Aorta (tissue), 5 donors: ENCODE data around the gene FAM219A. TPM values are rescaled to one million over a fixed set of nuclear protein-coding genes. Genes with fewer than 3 reads are reported as not detected.

Experiments used
- ATAC-seq: fragments of 200-7000 bp; cut with Tn5 transposase; one replicate; pipeline ENCODE4 v1.9.1; 2022; ENCODE audit warnings: moderate library complexity; ENCODE audit not compliant: low FRiP score
- DNase-seq, 2 donors: peaks; one replicate each; pipeline ENCODE4 v3.0.0-alpha.2; 2020
- H3K27ac ChIP-seq, 2 donors: one replicate each; pipeline ENCODE4 v1.5.1; 2013; ENCODE audit warnings: low read length in 2 of 2, mild to moderate bottlenecking in 2 of 2, moderate library complexity in 2 of 2, control low read depth in 1 of 2, inconsistent platforms in 1 of 2, low read depth in 1 of 2
- H3K27me3 ChIP-seq, 2 donors: one replicate each; pipeline ENCODE4 v1.6.1; 2013; ENCODE audit warnings: control low read depth in 1 of 2, low read length in 1 of 2, mild to moderate bottlenecking in 1 of 2, moderate library complexity in 1 of 2; ENCODE audit not compliant: insufficient read depth in 2 of 2, control insufficient read depth in 1 of 2
- H3K36me3 ChIP-seq, 2 donors: one replicate each; pipeline ENCODE4 v1.6.1; 2013; ENCODE audit warnings: control low read depth in 1 of 2, low read length in 1 of 2, mild to moderate bottlenecking in 1 of 2; ENCODE audit not compliant: insufficient read depth in 2 of 2, control insufficient read depth in 1 of 2
- H3K4me1 ChIP-seq, 2 donors: one replicate each; pipeline ENCODE4 v1.6.1; 2013; ENCODE audit warnings: low read length in 2 of 2, control low read depth in 1 of 2, mild to moderate bottlenecking in 1 of 2, moderate library complexity in 1 of 2; ENCODE audit not compliant: insufficient read depth in 2 of 2, control insufficient read depth in 1 of 2
- H3K4me3 ChIP-seq, 2 donors: one replicate each; pipeline ENCODE4 v1.5.1; 2013; ENCODE audit warnings: low read length in 2 of 2, control low read depth in 1 of 2, mild to moderate bottlenecking in 1 of 2
- H3K9me3 ChIP-seq: one replicate; pipeline ENCODE4 v1.6.1; 2013; ENCODE audit warnings: mild to moderate bottlenecking, low read length; ENCODE audit not compliant: control insufficient read depth
- WGBS, 2 donors: extraction: QIAGEN DNeasy Blood & Tissue Kit; methylation state at CpG; one replicate each; pipeline ENCODE4 v1.1.7; 2013; 5-methylcytosine and 5-hydroxymethylcytosine counted together
- intact Hi-C, 2 donors: fragments of 100-400 bp; cut with DNase I; formaldehyde crosslinking; loops; one replicate each; pipeline versions ENCODE4 v1.14.2 to v1.15.0; 2022
- polyA plus RNA-seq, 2 donors: library from polyadenylated mRNA; stranded (reverse); fragments of 200-250 nt; gene quantifications; one replicate each; pipeline ENCODE4 v1.2.3, GENCODE V29; 2013
- total RNA-seq, 2 donors: library from RNA; stranded (reverse); fragmentation: NEBNext Ultra II Directional; extraction: Animal tissue kit (Norgen Biotek cat#: 25700); gene quantifications; one replicate each; pipeline ENCODE4 v1.2.1, GENCODE V29; 2021
- donor health status: healthy with polysubstance abuse.
- donor health status: Bipolar disorder and iron deficiency.
- donor health status: DM: no; HTN: no; CAD: no.
- donor health status: DM: no; HTN: no; CAD: no.
- donor health status: DM: yes; HTN: yes; CAD: no.

Gene FAM219A
- total and polyA plus RNA-seq, 4 donors = 10.1 to 48.0 (median 27.3) TPM

GRCh38 chr9:34501889-34502425, 43.6 kb upstream of the FAM219A start:
- H3K36me3 ChIP-seq = no peaks in the 10 kb centered on the region
- ATAC-seq (peak; percentile 77), DNase-seq (peak in 1 of 2 donors; percentile 72)
- intact Hi-C loops = loop anchor here (2.0 to 5.0 kb wide), 4 partner anchors 45 to 100 kb away; partner anchors contain the start of genes DNAI1 (in 1 of the 2) and FAM219A (in 1 of the 2)
- no peak overlapping the region for H3K4me3 ChIP-seq
- H3K4me1 ChIP-seq = no peaks in the 10 kb centered on the region
- H3K27ac ChIP-seq = no peak overlapping the region
- 10 to 11% methylated on average over 5 of the region's 5 CpGs for WGBS, 2 donors
- H3K9me3 ChIP-seq = no peaks in the 10 kb centered on the region
- no peaks in the 10 kb centered on the region for H3K27me3 ChIP-seq

- ATAC-seq = no peak
- H3K4me3 ChIP-seq = no peak overlapping the region
- intact Hi-C loops = loop anchor here (2.0 to 5.0 kb wide), 4 partner anchors 44 to 101 kb away; partner anchors contain the start of genes DNAI1 (in 1 of the 2) and FAM219A (in 1 of the 2)
- H3K4me1 ChIP-seq = no peaks in the 10 kb centered on the region
- no peak for DNase-seq
- no peak overlapping the region for H3K27ac ChIP-seq
- H3K27me3 ChIP-seq = no peaks in the 10 kb centered on the region
- no peaks in the 10 kb centered on the region for H3K36me3 ChIP-seq
- 38 to 53% methylated on average over 2 of the region's 2 CpGs for WGBS, 2 donors
- no peaks in the 10 kb centered on the region for H3K9me3 ChIP-seq
These were observed 43.0 kb upstream of the FAM219A start for GRCh38 chr9:34501372-34501771.

- no peaks in the 10 kb centered on the region for H3K36me3 ChIP-seq
- H3K27ac ChIP-seq = no peak overlapping the region
- no peak overlapping the region for H3K4me3 ChIP-seq
- H3K9me3 ChIP-seq = no peaks in the 10 kb centered on the region
- peak; percentile 49 to 84 for DNase-seq
- 0 to 2% methylated on average over 6 of the region's 6 CpGs for WGBS, 2 donors
- intact Hi-C loops = loop anchor here (1.0 to 5.0 kb wide), 5 partner anchors 43 to 102 kb away; partner anchors contain the start of genes DNAI1 (in 1 of the 2) and FAM219A (in 1 of the 2)
- H3K4me1 ChIP-seq = no peaks in the 10 kb centered on the region
- H3K27me3 ChIP-seq = no peaks in the 10 kb centered on the region
- peak; percentile 73 for ATAC-seq
These were observed 42.4 kb upstream of the FAM219A start for GRCh38 chr9:34500623-34501267.

- no peaks in the 10 kb centered on the region for H3K27me3 ChIP-seq
- no peak overlapping the region for H3K27ac ChIP-seq
- WGBS, 2 donors = 86 to 87% methylated on average over 2 of the region's 2 CpGs
- DNase-seq (no peak), ATAC-seq (no peak)
- no peaks in the 10 kb centered on the region for H3K4me1 ChIP-seq
- no peak overlapping the region for H3K4me3 ChIP-seq
- no peaks in the 10 kb centered on the region for H3K36me3 ChIP-seq
- no peaks in the 10 kb centered on the region for H3K9me3 ChIP-seq
- intact Hi-C loops = loop anchor here in 1 of 2 donors (5.0 kb wide), 1 partner anchor 97 kb away; no protein-coding TSS in a partner anchor
These were observed 40.7 kb upstream of the FAM219A start for GRCh38 chr9:34499076-34499475.

- DNase-seq = no peak
These were observed 40.2 kb upstream of the FAM219A start for GRCh38 chr9:34498553-34498952.

GRCh38 chr9:34496149-34496712, 37.9 kb upstream of the FAM219A start:
- DNase-seq = no peak
- H3K36me3 ChIP-seq = no peaks in the 10 kb centered on the region
- H3K4me1 ChIP-seq = no peaks in the 10 kb centered on the region
- intact Hi-C loops = loop anchor here in 1 of 2 donors (5.0 kb wide), 1 partner anchor 94 kb away; no protein-coding TSS in a partner anchor
- no peak for ATAC-seq
- H3K4me3 ChIP-seq = no peak overlapping the region
- H3K27ac ChIP-seq = no peak overlapping the region
- no peaks in the 10 kb centered on the region for H3K27me3 ChIP-seq
- 84 to 88% methylated on average over 6 of the region's 6 CpGs for WGBS, 2 donors
- no peaks in the 10 kb centered on the region for H3K9me3 ChIP-seq

More at GRCh38 chr9:34498553-34498952, 40.2 kb upstream of the FAM219A start:
- no peaks in the 10 kb centered on the region for H3K27me3 ChIP-seq
- H3K9me3 ChIP-seq = no peaks in the 10 kb centered on the region
- no peaks in the 10 kb centered on the region for H3K36me3 ChIP-seq
- no peak for ATAC-seq
- H3K4me3 ChIP-seq = no peak overlapping the region
- intact Hi-C loops = loop anchor here in 1 of 2 donors (5.0 kb wide), 1 partner anchor 96 kb away; no protein-coding TSS in a partner anchor
- 32% methylated on average over 3 of the region's 3 CpGs for WGBS, 2 donors
- H3K4me1 ChIP-seq = no peaks in the 10 kb centered on the region
- H3K27ac ChIP-seq = no peak overlapping the region

- no peak for ATAC-seq
- no peaks in the 10 kb centered on the region for H3K4me1 ChIP-seq
- no peaks in the 10 kb centered on the region for H3K27me3 ChIP-seq
- H3K36me3 ChIP-seq = no peaks in the 10 kb centered on the region
- DNase-seq = peak in 1 of 2 donors; percentile 68
- intact Hi-C loops = no loop called here
- WGBS, 2 donors = 32 to 35% methylated on average over 8 of the region's 8 CpGs
- H3K27ac ChIP-seq = no peak overlapping the region
- H3K4me3 ChIP-seq = no peak overlapping the region
- H3K9me3 ChIP-seq = no peaks in the 10 kb centered on the region
These were observed 35.7 kb upstream of the FAM219A start for GRCh38 chr9:34493972-34494535.

GRCh38 chr9:34492051-34492450, 33.7 kb upstream of the FAM219A start:
- WGBS, 2 donors = 21 to 34% methylated on average over 2 of the region's 2 CpGs
- H3K4me1 ChIP-seq = no peaks in the 10 kb centered on the region
- ATAC-seq (no peak), DNase-seq (no peak)
- H3K27me3 ChIP-seq = no peaks in the 10 kb centered on the region
- H3K36me3 ChIP-seq = no peaks in the 10 kb centered on the region
- no peak overlapping the region for H3K4me3 ChIP-seq
- no peaks in the 10 kb centered on the region for H3K9me3 ChIP-seq
- intact Hi-C loops = no loop called here
- no peak overlapping the region for H3K27ac ChIP-seq
